ENCODE results near the gene ZNF473. TPM values are rescaled to one million over a fixed set of nuclear protein-coding genes. Genes with fewer than 3 reads are reported as not detected.

ZNF473 gene
- polyA plus RNA-seq (2013, experiment 1 of 2; ENCODE audit: insufficient read length): 6.6 TPM
- polyA plus RNA-seq (2013, experiment 2 of 2; ENCODE audit: insufficient read length): 6.4 TPM

GRCh38 chr19:50025794-50026549 is at the start of gene ZNF473:
Gene ZNF473 (plus strand): TSS chr19:50026005. CDS start chr19:50031083, 5,078 bp downstream.
- peak; percentile 96 for DNase-seq

- DNase-seq: no peak
Observed at GRCh38 chr19:49976496-49976895, 49.3 kb upstream of the ZNF473 start.

GRCh38 chr19:49977076-49977475 is 48.7 kb upstream of the ZNF473 start:
- DNase-seq: no peak

- no peak for DNase-seq
Observed at GRCh38 chr19:49977881-49978280, 47.9 kb upstream of the ZNF473 start.

- no peak for DNase-seq
Observed at GRCh38 chr19:49978324-49978723, 47.5 kb upstream of the ZNF473 start.

GRCh38 chr19:49981603-49982593 is 43.9 kb upstream of the ZNF473 start:
- no peak for DNase-seq

GRCh38 chr19:49983645-49984229 is 42.1 kb upstream of the ZNF473 start:
- peak; percentile 41 for DNase-seq

GRCh38 chr19:49984491-49984890 is 41.3 kb upstream of the ZNF473 start:
- no peak for DNase-seq

GRCh38 chr19:49985871-49986270 is 39.9 kb upstream of the ZNF473 start:
- no peak for DNase-seq

- DNase-seq: no peak
Observed at GRCh38 chr19:49986354-49986753, 39.5 kb upstream of the ZNF473 start.

- peak; percentile 90 for DNase-seq
Observed at GRCh38 chr19:49987159-49987698, 38.6 kb upstream of the ZNF473 start.

- DNase-seq: no peak
Observed at GRCh38 chr19:49988007-49988406, 37.8 kb upstream of the ZNF473 start.

GRCh38 chr19:49988433-49988832 is 37.4 kb upstream of the ZNF473 start:
- no peak for DNase-seq

GRCh38 chr19:49997709-49998108 is 28.1 kb upstream of the ZNF473 start:
- peak; percentile 17 for DNase-seq

- no peak for DNase-seq
Observed at GRCh38 chr19:49999371-50000010, 26.3 kb upstream of the ZNF473 start.

GRCh38 chr19:50000038-50000840 is 25.6 kb upstream of the ZNF473 start:
- no peak for DNase-seq

- no peak for DNase-seq
Observed at GRCh38 chr19:50000841-50001557, 24.8 kb upstream of the ZNF473 start.

- no peak for DNase-seq
Observed at GRCh38 chr19:50001775-50002174, 24.0 kb upstream of the ZNF473 start.

GRCh38 chr19:50002386-50002960 is 23.3 kb upstream of the ZNF473 start:
- no peak for DNase-seq

GRCh38 chr19:50003254-50003788 is 22.5 kb upstream of the ZNF473 start:
- DNase-seq: no peak

Measured in fibroblast of skin of scalp (primary cell).